ENCODE measurements around the gene ACO1. TPM values are rescaled to one million over a fixed set of nuclear protein-coding genes. Genes with fewer than 3 reads are reported as not detected.

Gene ACO1
- total and polyA plus RNA-seq, 7 donors = 15.6 to 39.4 (median 27.2) TPM

GRCh38 chr9:32500768-32501167 is 116.3 kb downstream of the ACO1 start:
- Histone ChIP-seq H3K36me3 (ENCODE audit: insufficient read depth in 1 of 2, low read depth in 1 of 2) (peaks cover 0 to 21% of the 10 kb centered on the region in 2 donors), H3K4me1 (no peaks in the 10 kb centered on the region)
- intact Hi-C loops (cut with DNase I) = no loop called here

GRCh38 chr9:32501868-32502267 is 117.4 kb downstream of the ACO1 start:
- Histone ChIP-seq H3K27ac (no peak overlapping the region), H3K36me3 (ENCODE audit: insufficient read depth in 1 of 2, low read depth in 1 of 2) (peaks cover 0 to 21% of the 10 kb centered on the region in 2 donors), H3K4me1 (no peaks in the 10 kb centered on the region), H3K27me3 (ENCODE audit: insufficient read depth in 3 of 3, low read length in 2 of 3) (no peaks in the 10 kb centered on the region), H3K4me3 (no peak overlapping the region), H3K9me3 (no peaks in the 10 kb centered on the region)
- ATAC-seq (no peak), DNase-seq (no peak)
- TF ChIP-seq CTCF (IDR thresholded peaks at IDR 0.05) = no peak
- 83 to 91% (median 88%) methylated on average over 1 of the region's 1 CpG for WGBS, 3 donors
- intact Hi-C loops (cut with DNase I) = no loop called here

More at GRCh38 chr9:32500768-32501167, 116.3 kb downstream of the ACO1 start:
- ATAC-seq (no peak), DNase-seq (no peak)
- TF ChIP-seq CTCF (IDR thresholded peaks at IDR 0.05) = no peak
- 73 to 91% (median 86%) methylated on average over 2 of the region's 2 CpGs for WGBS, 3 donors
- Histone ChIP-seq H3K27me3 (ENCODE audit: insufficient read depth in 3 of 3, low read length in 2 of 3) (no peaks in the 10 kb centered on the region), H3K4me3 (no peak overlapping the region), H3K27ac (no peak overlapping the region), H3K9me3 (no peaks in the 10 kb centered on the region)

- 33 to 47% (median 44%) methylated on average over 4 of the region's 4 CpGs for WGBS, 3 donors
- no peak for ATAC-seq
Measured at GRCh38 chr9:32502464-32502863, 118.0 kb downstream of the ACO1 start.

GRCh38 chr9:32503008-32503407 is 118.6 kb downstream of the ACO1 start:
- Histone ChIP-seq H3K36me3 (ENCODE audit: insufficient read depth in 1 of 2, low read depth in 1 of 2) (peaks cover 0 to 18% of the 10 kb centered on the region in 2 donors), H3K4me1 (no peaks in the 10 kb centered on the region), H3K9me3 (no peaks in the 10 kb centered on the region), H3K27me3 (ENCODE audit: insufficient read depth in 3 of 3, low read length in 2 of 3) (no peaks in the 10 kb centered on the region), H3K27ac (no peak overlapping the region), H3K4me3 (no peak overlapping the region)
- ATAC-seq = no peak
- WGBS, 3 donors = 82 to 86% (median 84%) methylated on average over 3 of the region's 3 CpGs
- no peak for DNase-seq
- no peak for TF ChIP-seq CTCF (IDR thresholded peaks at IDR 0.05)
- intact Hi-C loops (cut with DNase I) = no loop called here

More at GRCh38 chr9:32502464-32502863, 118.0 kb downstream of the ACO1 start:
- no peaks in the 10 kb centered on the region for H3K9me3 ChIP-seq
- no peak for TF ChIP-seq CTCF (IDR thresholded peaks at IDR 0.05)
- no peak for DNase-seq
- peaks cover 0 to 21% of the 10 kb centered on the region in 2 donors for H3K36me3 ChIP-seq (ENCODE audit: insufficient read depth in 1 of 2, low read depth in 1 of 2)
- H3K27me3 ChIP-seq (ENCODE audit: insufficient read depth in 3 of 3, low read length in 2 of 3) = no peaks in the 10 kb centered on the region
- no peaks in the 10 kb centered on the region for H3K4me1 ChIP-seq
- H3K27ac ChIP-seq = no peak overlapping the region
- no peak overlapping the region for H3K4me3 ChIP-seq
- intact Hi-C loops (cut with DNase I) = no loop called here

Other genes with a start within 250 kb of the ACO1 start
- gene RIGI, start 141.6 kb downstream of the ACO1 start, total RNA-seq = 1 to 10 TPM; 3.3 to 4.4 (median 3.7) TPM
- 1 to 10 TPM; 1.3 to 5.4 (median 1.4) TPM for gene RIGI, start 141.6 kb downstream of the ACO1 start, polyA plus RNA-seq
- 10 to 100 TPM; 11.7 to 21.6 (median 16.1) TPM for gene SMIM27, start 167.7 kb downstream of the ACO1 start, total RNA-seq
- gene SMIM27, start 167.7 kb downstream of the ACO1 start, polyA plus RNA-seq = 1 to 10 TPM; 4.5 to 9.3 (median 8.5) TPM
- 10 to 100 TPM in 2 of 4 donors, 1 to 10 TPM in 2; 7.2 to 12.1 (median 9.1) TPM for gene TOPORS, start 167.9 kb downstream of the ACO1 start, total RNA-seq
- 1 to 10 TPM; 6.2 to 9.8 (median 7.0) TPM for gene TOPORS, start 167.9 kb downstream of the ACO1 start, polyA plus RNA-seq
- 10 to 100 TPM; 59.6 to 75.4 (median 64.3) TPM for gene NDUFB6, start 188.5 kb downstream of the ACO1 start, total RNA-seq
- gene NDUFB6, start 188.5 kb downstream of the ACO1 start, polyA plus RNA-seq = 10 to 100 TPM; 81.3 to 90.8 (median 88.5) TPM

All from psoas muscle (tissue), 8 donors.